Activated naive CD4-positive, alpha-beta T cell treated with anti-CD3 and anti-CD28 coated beads for 36 hours (primary cell): Measurements from ENCODE around the gene TMEM266. TPM values are rescaled to one million over a fixed set of nuclear protein-coding genes. Genes with fewer than 3 reads are reported as not detected.
A peak's percentile ranks its signal among the peaks of the same experiment; 100 is the strongest.
"Not testable (repeated sequence)": the region's sequence is repeated elsewhere in the genome, so short reads cannot be mapped to it uniquely, and the experiment has no call there.

ENCODE experiments used
- CTCF ChIA-PET: fragments of 350-600 bp; sonication (Branson Sonifier 250); formaldehyde crosslinking; loops from one replicate; lab custom pipeline; 2021; ENCODE audit warnings: antibody characterized with exemption; lab: Charles Lee
- DNase-seq: peaks from one replicate; pipeline ENCODE4 v3.0.0-alpha.2; 2020
- H3K27ac Mint-ChIP-seq: one replicate; pipeline ENCODE4 v1.8.0; 2021; ENCODE audit warnings: mild to moderate bottlenecking, mixed read lengths
- H3K27me3 Mint-ChIP-seq: one replicate; pipeline ENCODE4 v1.8.0; 2021; ENCODE audit warnings: low read depth, mixed read lengths
- H3K36me3 Mint-ChIP-seq: one replicate; pipeline ENCODE4 v1.8.0; 2021; ENCODE audit warnings: low read depth, mixed read lengths
- H3K4me1 Mint-ChIP-seq: one replicate; pipeline ENCODE4 v1.8.0; 2021; ENCODE audit warnings: low read depth, mixed read lengths
- H3K4me3 Mint-ChIP-seq: one replicate; pipeline ENCODE4 v1.8.0; 2021; ENCODE audit warnings: mild to moderate bottlenecking, moderate library complexity, mixed read lengths
- H3K9me3 Mint-ChIP-seq: one replicate; pipeline ENCODE4 v1.8.0; 2021; ENCODE audit warnings: mixed read lengths
- intact Hi-C: fragments of 100-400 bp; cut with micrococcal nuclease; formaldehyde crosslinking; loops from one replicate; pipeline ENCODE4 v1.15.1; 2023
- total RNA-seq, 2 experiments: library from RNA; stranded (reverse); gene quantifications; one replicate each; pipeline ENCODE4 v1.2.3, GENCODE V29; 2021

TMEM266 gene
- not detected for total RNA-seq

DNA sequence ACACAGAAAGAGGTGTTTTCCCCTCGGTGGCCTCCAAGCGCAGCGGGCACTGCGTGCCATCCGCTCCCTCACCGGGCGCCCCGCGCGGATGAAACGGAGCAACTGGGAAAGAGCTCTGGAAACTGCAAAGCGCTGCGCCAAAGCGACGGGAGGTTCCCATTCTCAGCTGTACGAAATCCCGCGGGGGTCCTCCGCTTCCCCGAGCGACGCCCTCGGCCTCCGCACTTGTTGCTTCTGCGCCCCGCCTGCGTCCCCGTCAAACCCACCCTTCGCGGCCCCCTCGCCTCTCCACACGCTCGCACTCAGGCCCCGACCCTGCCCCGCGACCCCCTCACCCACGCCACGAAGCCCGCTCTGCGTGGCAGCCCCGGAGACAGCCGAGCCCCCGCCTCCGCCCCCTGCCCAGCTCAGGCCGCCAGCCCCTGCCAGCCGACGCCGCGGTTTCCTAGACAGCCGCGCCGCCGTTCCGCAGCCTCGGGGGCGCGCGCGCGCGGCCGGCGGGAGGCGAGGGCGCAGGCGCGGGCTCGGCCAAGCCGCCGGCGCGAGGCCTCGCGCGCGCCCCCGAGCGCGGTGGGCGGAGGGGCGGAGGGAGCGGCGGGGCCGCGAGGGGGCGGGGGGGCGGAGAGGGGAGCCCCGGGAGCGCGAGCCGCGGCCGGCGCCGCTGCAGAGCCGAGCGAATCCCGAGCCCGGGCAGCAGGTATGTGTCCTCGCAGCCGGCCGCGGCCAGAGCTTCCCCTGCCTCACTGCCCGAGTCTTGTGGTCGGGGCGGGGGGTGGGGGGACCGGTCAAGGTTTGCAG lies at the start of gene TMEM266:
TSS of gene TMEM266 (plus strand) at position 666 of the 798 bp plus-strand sequence. CDS start 74,279 bp downstream, outside the sequence.
- intact Hi-C loops = loop anchor here (10.0 kb wide), 1 partner anchor 335 kb away; a partner anchor contains a TSS
- H3K27ac Mint-ChIP-seq = no peak within 1 kb of the TSS

DNA sequence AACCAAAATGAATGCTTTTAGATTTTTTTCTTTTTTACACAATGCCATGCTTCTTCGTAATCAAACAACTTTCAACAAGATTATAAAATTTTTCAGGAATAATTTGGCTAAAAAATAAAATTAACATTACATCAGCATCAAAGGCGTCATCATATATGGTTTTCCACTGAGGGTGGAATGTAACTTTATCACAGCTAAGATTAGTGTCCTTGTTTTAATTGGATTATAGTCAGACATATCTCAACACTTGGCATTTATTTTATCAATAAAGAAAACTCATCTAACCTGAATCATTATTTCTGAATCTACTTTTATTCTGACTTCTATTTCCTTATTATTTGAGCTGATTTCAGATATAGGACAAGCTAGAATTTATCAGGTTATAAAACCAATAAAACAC lies 49.2 kb upstream of the TMEM266 start:
- Mint-ChIP-seq H3K27ac (no peak overlapping the region), H3K4me1 (peaks cover 2% of the 10 kb centered on the region), H3K4me3 (no peak overlapping the region), H3K36me3 (peaks cover 1% of the 10 kb centered on the region), H3K27me3 (peaks cover 10% of the 10 kb centered on the region), H3K9me3 (peaks cover 3% of the 10 kb centered on the region)
- no peak for DNase-seq
- intact Hi-C loops = no loop called here
- CTCF ChIA-PET = no interaction called here

More for the DNA sequence above, at the start of gene TMEM266:
- Mint-ChIP-seq H3K27me3 (peaks cover 37% of the 10 kb centered on the region), H3K4me3 (peak within 1 kb of the TSS; percentile 63), H3K4me1 (peaks cover 30% of the 10 kb centered on the region), H3K9me3 (no peaks in the 10 kb centered on the region), H3K36me3 (no peaks in the 10 kb centered on the region)
- DNase-seq = peak; percentile 15
- CTCF ChIA-PET = interaction anchor here (0.6 to 8.3 kb wide), 6 partner anchors 25 to 90 kb away, joined by 3 to 199 read pairs (median 4); partner anchors contain the start of gene NRG4

DNA sequence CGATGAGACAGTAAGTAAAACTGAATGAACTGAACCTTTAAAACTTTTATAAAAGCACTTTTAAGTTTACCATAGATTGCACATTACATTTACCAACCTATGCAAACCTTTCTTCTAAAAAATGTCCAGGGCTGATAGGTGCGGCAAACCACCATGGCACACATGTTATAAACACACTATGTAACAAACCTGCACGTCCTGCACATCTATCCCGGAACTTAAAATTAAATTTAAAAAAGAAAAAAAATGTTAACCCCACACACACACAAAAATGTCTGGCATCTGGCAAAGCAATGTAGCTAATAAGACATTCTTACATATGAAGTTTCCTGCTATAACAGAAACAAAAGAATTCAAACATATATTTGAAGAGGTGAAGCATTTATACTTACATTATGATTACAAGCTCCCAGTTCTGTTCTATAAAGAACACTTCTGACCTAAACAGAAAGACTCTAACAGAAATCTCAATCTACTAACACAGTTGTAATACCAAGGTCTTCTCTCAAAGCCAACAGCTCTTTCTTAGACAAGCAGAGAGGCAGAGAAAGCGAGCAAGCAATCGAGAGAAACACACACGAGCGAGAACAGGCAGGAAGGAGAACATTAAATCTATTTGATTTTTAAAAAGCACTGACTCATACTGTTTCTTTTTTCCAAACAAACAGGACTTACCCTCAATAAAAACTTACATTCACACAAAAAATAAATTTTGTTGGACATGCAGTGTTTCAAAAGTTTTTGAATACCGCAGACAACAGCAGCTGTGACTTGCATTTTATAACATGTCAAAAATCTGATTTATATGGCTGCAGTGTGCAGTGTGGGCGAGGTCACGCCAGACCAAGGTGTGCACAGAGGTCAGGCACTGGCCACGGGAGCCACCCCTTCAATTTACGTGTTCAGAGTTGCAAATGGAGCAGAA lies 47.9 kb upstream of the TMEM266 start, which contains the start of gene NRG4:
TSS of gene NRG4 (minus strand) at position 798 of the 925 bp plus-strand sequence. CDS start 1,194 bp downstream, outside the sequence.
- CTCF ChIA-PET = interaction anchor here (1.0 to 1.4 kb wide), 2 partner anchors 45 to 47 kb away, joined by 3 to 4 read pairs; partner anchors contain the start of gene TMEM266
- Mint-ChIP-seq H3K4me3 (peak within 1 kb of the TSS; percentile 10), H3K27ac (no peak within 1 kb of the TSS), H3K4me1 (peaks cover 2% of the 10 kb centered on the region), H3K36me3 (peaks cover 3% of the 10 kb centered on the region), H3K27me3 (peaks cover 13% of the 10 kb centered on the region), H3K9me3 (peaks cover 9% of the 10 kb centered on the region)
- DNase-seq = no peak
- intact Hi-C loops = no loop called here

GRCh38 chr15:76013470-76013869 lies 46.3 kb upstream of the TMEM266 start:
- H3K27ac Mint-ChIP-seq, intact Hi-C loops, CTCF ChIA-PET: not testable (repeated sequence)

DNA sequence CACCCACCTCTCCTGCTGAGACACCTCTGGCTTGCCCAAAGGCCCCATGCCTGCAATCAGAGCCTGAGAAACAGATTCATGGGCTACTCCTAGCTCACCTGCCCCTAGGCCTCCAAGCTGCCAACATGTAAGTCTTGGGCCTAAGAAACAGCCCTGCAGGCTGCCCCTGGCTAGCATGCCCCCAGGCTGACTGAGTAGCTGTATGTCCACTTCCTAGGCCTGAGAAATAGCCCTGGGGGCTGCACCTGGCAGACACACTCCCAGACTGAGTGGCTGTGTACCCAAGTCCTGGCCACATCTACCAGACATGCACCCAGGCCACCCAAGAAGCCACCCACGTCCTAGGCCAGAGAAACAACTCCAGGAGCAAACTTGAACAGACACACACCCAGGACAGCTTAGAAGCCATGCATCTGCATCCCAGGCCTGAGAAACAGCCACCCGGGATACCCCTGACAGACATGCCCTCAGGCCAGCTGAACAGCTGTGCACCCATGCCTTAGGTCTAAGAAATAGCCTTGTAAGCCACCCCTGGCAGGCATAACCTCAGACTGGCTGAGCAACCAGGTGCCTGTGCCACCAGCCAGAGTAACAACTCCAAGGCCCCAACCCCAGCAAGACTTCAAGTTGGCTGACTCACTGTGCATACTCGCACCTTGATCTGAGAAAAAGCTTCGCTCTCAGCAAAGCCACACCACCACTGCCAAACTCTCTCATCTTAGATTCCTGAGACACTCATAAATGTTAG lies 35.6 kb upstream of the TMEM266 start:
- no peak overlapping the region for H3K4me3 Mint-ChIP-seq
- peaks cover 10% of the 10 kb centered on the region for H3K27me3 Mint-ChIP-seq
- no peak for DNase-seq
- no peaks in the 10 kb centered on the region for H3K4me1 Mint-ChIP-seq
- H3K36me3 Mint-ChIP-seq = peaks cover 2% of the 10 kb centered on the region
- intact Hi-C loops = no loop called here
- CTCF ChIA-PET = interaction anchor here (1.1 kb wide), 1 partner anchor 115 kb away, joined by 3 read pairs; no protein-coding TSS in a partner anchor
- H3K27ac Mint-ChIP-seq = no peak overlapping the region
- H3K9me3 Mint-ChIP-seq = peaks cover 14% of the 10 kb centered on the region

More at GRCh38 chr15:76013470-76013869, 46.3 kb upstream of the TMEM266 start:
- not testable (repeated sequence) for DNase-seq, H3K4me1 Mint-ChIP-seq, H3K4me3 Mint-ChIP-seq, H3K36me3 Mint-ChIP-seq
- H3K27me3 Mint-ChIP-seq = peaks cover 18% of the 10 kb centered on the region
- H3K9me3 Mint-ChIP-seq = peaks cover 15% of the 10 kb centered on the region

GRCh38 chr15:76032046-76032445 lies 27.7 kb upstream of the TMEM266 start:
- intact Hi-C loops = no loop called here
- H3K4me1 Mint-ChIP-seq = no peaks in the 10 kb centered on the region
- no peak for DNase-seq
- H3K27me3 Mint-ChIP-seq = no peaks in the 10 kb centered on the region
- no peak overlapping the region for H3K27ac Mint-ChIP-seq
- CTCF ChIA-PET = no interaction called here
- no peak overlapping the region for H3K4me3 Mint-ChIP-seq
- no peaks in the 10 kb centered on the region for H3K36me3 Mint-ChIP-seq
- H3K9me3 Mint-ChIP-seq = peaks cover 2% of the 10 kb centered on the region

DNA sequence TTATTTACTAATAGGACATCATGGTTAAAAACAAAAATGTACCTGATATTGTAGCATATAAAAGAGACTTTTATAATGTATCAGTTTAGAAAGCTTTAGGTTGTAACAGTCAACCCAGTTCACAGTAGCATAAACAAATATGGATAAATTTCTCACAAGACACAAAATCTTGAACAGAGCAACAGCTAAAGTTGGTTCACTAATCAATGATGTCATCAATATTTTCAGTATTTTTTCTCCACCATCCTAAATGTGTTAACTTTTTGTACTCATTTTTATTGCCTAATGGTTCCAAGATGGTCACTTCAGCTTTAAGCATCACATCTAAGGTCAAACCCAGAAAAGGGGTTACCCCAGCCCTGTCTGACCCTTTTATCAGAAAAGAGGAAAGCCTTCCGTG lies 26.3 kb upstream of the TMEM266 start:
- Mint-ChIP-seq H3K36me3 (no peaks in the 10 kb centered on the region), H3K27me3 (peaks cover 4% of the 10 kb centered on the region), H3K27ac (no peak overlapping the region), H3K9me3 (no peaks in the 10 kb centered on the region), H3K4me3 (no peak overlapping the region), H3K4me1 (no peaks in the 10 kb centered on the region)
- intact Hi-C loops = no loop called here
- CTCF ChIA-PET = no interaction called here
- no peak for DNase-seq

GRCh38 chr15:76034111-76034510 lies 25.7 kb upstream of the TMEM266 start:
- Mint-ChIP-seq H3K4me3 (no peak overlapping the region), H3K36me3 (no peaks in the 10 kb centered on the region), H3K4me1 (no peaks in the 10 kb centered on the region), H3K9me3 (no peaks in the 10 kb centered on the region), H3K27me3 (peaks cover 4% of the 10 kb centered on the region), H3K27ac (no peak overlapping the region)
- CTCF ChIA-PET = interaction anchor here (0.7 to 0.9 kb wide), 2 partner anchors 25 to 232 kb away, joined by 3 read pairs; no protein-coding TSS in a partner anchor
- intact Hi-C loops = no loop called here
- DNase-seq = no peak

DNA sequence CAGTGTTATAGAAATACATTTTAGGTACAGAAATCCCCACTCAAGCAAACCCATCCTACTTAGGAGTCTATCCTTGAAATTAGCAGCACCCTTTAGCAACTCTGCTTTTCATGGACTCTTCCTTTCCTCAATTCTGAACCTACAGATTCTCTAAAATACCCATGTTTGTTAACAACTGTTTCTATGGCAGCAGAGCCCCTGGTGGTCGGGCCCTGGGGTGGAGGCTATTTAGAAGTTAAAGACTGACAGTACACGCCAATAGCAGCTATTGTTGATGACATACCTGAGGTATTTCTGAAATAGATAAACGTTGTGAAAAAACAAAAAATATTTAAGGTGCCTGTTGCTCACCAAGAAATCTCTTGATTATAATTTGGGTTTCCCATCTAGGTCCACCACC lies 24.2 kb upstream of the TMEM266 start:
- Mint-ChIP-seq H3K4me3 (no peak overlapping the region), H3K9me3 (no peaks in the 10 kb centered on the region), H3K27ac (no peak overlapping the region), H3K36me3 (no peaks in the 10 kb centered on the region), H3K4me1 (no peaks in the 10 kb centered on the region), H3K27me3 (peaks cover 14% of the 10 kb centered on the region)
- CTCF ChIA-PET = no interaction called here
- no peak for DNase-seq
- intact Hi-C loops = no loop called here

DNA sequence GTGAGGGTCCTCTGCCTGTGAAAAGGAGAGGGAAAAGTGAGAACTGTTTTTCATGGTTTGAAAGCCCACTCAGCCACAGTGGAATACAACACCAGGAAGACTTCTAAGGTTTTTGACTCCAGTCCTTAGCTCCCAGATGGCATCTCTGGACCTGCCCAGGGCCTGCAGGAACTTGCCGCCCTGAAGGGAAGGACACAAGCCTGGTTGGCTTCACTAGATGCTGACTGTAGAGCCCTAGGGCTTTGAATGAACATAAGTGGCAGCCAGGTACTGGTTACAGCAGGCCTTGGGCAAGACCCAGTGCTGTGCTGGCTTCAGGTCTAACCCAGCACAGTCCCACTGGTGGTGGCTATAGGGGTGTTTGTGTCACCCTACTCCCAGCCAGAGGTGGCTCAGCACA lies 21.3 kb upstream of the TMEM266 start:
- H3K4me1 Mint-ChIP-seq = no peaks in the 10 kb centered on the region
- peaks cover 14% of the 10 kb centered on the region for H3K9me3 Mint-ChIP-seq
- H3K27ac Mint-ChIP-seq = no peak overlapping the region
- peaks cover 15% of the 10 kb centered on the region for H3K27me3 Mint-ChIP-seq
- no peaks in the 10 kb centered on the region for H3K36me3 Mint-ChIP-seq
- intact Hi-C loops = no loop called here
- no peak overlapping the region for H3K4me3 Mint-ChIP-seq
- CTCF ChIA-PET = interaction anchor here (1.4 kb wide), 1 partner anchor 18 kb away, joined by 4 read pairs; no protein-coding TSS in a partner anchor
- no peak for DNase-seq

- not testable (repeated sequence) for H3K36me3 Mint-ChIP-seq, H3K4me3 Mint-ChIP-seq, DNase-seq, H3K27ac Mint-ChIP-seq, H3K9me3 Mint-ChIP-seq
- Mint-ChIP-seq H3K4me1 (peaks cover 24% of the 10 kb centered on the region), H3K27me3 (peaks cover 17% of the 10 kb centered on the region)
- CTCF ChIA-PET = interaction anchor here (1.6 kb wide), 1 partner anchor 85 kb away, joined by 5 read pairs; no protein-coding TSS in a partner anchor
- intact Hi-C loops = loop anchor here (10.0 kb wide), 1 partner anchor 329 kb away; a partner anchor contains a TSS
Observed at GRCh38 chr15:76054201-76054600, 5.6 kb upstream of the TMEM266 start.
